HG03097 (cell line): ENCODE measurements around the gene LUZP1.

Experiments
- ATAC-seq: cut with Tn5 transposase; IDR thresholded peaks from one replicate; pipeline ENCODE4 v1.9.1; 2021; ENCODE audit not compliant: unreplicated experiment, low FRiP score

Gene LUZP1

DNA sequence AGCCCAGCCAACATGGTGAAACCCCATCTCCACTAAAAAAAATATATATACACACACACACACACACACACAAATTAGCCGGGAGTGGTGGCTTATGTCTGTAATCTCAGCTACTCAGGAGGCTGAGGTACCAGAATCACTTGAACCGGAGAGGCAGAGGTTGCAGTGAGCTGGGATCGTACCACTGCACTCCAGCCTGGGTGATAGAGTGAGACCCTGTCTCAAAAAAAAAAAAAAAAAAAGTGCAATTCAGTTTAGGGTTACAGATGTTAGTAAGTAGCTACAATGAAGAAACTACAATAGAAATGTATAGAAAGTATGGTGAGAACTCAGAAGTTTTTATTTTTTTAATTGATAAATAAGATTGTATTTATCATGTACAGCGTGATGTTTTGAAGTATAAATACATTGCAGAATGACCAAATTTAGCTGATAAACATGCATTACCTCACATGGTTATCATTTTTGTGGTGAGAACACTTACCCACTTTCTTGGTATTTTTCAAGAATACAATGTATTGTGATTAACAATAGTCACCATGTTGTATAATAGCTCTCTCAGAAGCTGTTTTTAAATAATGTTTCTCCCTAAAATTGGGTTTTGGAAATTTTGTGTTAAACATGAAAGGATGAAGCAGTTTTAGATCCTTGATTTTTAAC is 131.4 kb downstream of the LUZP1 start:
- ATAC-seq = no peak

DNA sequence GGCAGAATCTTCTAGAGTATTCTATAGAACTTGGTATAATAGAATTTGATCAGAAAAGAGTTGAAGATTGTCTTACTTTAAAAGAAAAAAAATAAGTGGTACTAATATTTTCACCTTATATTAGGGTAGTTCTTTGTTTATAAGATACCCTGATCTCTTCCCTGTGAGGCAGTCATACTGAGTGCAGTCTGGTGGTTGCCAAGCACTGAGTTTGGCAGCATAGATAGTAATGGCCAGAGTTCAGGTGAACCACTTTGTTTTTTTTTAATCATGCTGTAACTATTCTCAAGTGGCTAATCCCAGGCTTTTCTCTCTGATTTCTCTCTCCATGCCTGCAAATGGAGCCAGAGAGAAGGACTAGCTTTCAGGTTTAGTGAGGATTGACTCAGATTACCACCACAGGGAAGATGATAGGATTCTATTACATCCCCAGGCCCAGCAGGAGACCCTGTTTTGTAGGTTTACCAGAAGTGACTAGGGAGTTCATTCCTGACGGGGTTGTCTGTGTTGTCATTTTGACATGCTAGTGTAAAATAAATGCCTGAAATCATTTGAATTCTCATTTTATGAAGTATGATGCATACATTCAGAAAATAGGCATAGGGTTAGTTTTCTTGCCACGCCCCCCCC is 132.7 kb downstream of the LUZP1 start:
- ATAC-seq = no peak
